Brain microvascular endothelial cell (primary cell): ENCODE data around the gene CDK5R1.
"Not testable (repeated sequence)": the region's sequence is repeated elsewhere in the genome, so short reads cannot be mapped to it uniquely, and the experiment has no call there.

Source experiments
- DNase-seq: peaks from one replicate; pipeline ENCODE4 v3.0.0-alpha.2; 2020
- H3K27ac ChIP-seq: fragments of 250-450 bp; sonication (Bioruptor Pico); 2 replicates; pipeline ENCODE4 v1.5.1; 2020; ENCODE audit warnings: mild to moderate bottlenecking, moderate library complexity
- H3K27me3 ChIP-seq: fragments of 250-450 bp; sonication (Bioruptor Pico); replicated peaks from 2 replicates; pipeline ENCODE4 v1.5.1; 2020; ENCODE audit warnings: mild to moderate bottlenecking
- H3K36me3 ChIP-seq: fragments of 250-450 bp; sonication (Bioruptor Pico); replicated peaks from 2 replicates; pipeline ENCODE4 v1.5.1; 2020; ENCODE audit warnings: mild to moderate bottlenecking
- H3K4me3 ChIP-seq: 2 replicates; pipeline ENCODE4 v1.5.1; 2011; ENCODE audit warnings: low read depth, mild to moderate bottlenecking, control low read depth, low read length, moderate library complexity
- CTCF ChIP-seq: IDR thresholded peaks from 2 replicates; pipeline ENCODE4 v1.5.1; 2011; ENCODE audit warnings: low read depth, mild to moderate bottlenecking, moderate library complexity, low read length, control low read depth, inconsistent platforms; ENCODE audit errors: missing control alignments
- in situ Hi-C: cut with HindIII; loops from 2 replicates; pipeline ENCODE4 v1.10.0; 2017; ENCODE audit warnings: low sequenced_read_pairs, low pct_ligation_motif_present

The CDK5R1 gene

GRCh38 chr17:32523017-32523680 lies 36.4 kb downstream of the CDK5R1 start:
- in situ Hi-C loops, result no loop called here
- H3K36me3 ChIP-seq, result no peaks in the 10 kb centered on the region
- no peak for DNase-seq
- no peak overlapping the region for H3K4me3 ChIP-seq
- no peaks in the 10 kb centered on the region for H3K27me3 ChIP-seq
- TF ChIP-seq CTCF, result no peak
- no peak overlapping the region for H3K27ac ChIP-seq

- no peak overlapping the region for H3K4me3 ChIP-seq
- no peak for DNase-seq
- no peak overlapping the region for H3K27ac ChIP-seq
- no peaks in the 10 kb centered on the region for H3K36me3 ChIP-seq
- in situ Hi-C loops, result no loop called here
- H3K27me3 ChIP-seq, result no peaks in the 10 kb centered on the region
- no peak for TF ChIP-seq CTCF
These were observed 37.2 kb downstream of the CDK5R1 start for GRCh38 chr17:32523827-32524552.

GRCh38 chr17:32524553-32524880 lies 37.7 kb downstream of the CDK5R1 start:
- in situ Hi-C loops, H3K27me3 ChIP-seq, H3K4me3 ChIP-seq, H3K27ac ChIP-seq, H3K36me3 ChIP-seq, DNase-seq: not testable (repeated sequence)

GRCh38 chr17:32525122-32525521 lies 38.3 kb downstream of the CDK5R1 start:
- peak; percentile 64 for DNase-seq

GRCh38 chr17:32527146-32527545 lies 40.4 kb downstream of the CDK5R1 start:
- Histone ChIP-seq H3K36me3 (no peaks in the 10 kb centered on the region), H3K27ac (no peak overlapping the region), H3K27me3 (no peaks in the 10 kb centered on the region), H3K4me3 (no peak overlapping the region)
- TF ChIP-seq CTCF, result no peak
- in situ Hi-C loops, result no loop called here
- DNase-seq, result no peak

More at GRCh38 chr17:32525122-32525521, 38.3 kb downstream of the CDK5R1 start:
- Histone ChIP-seq H3K27ac (no peak overlapping the region), H3K36me3 (no peaks in the 10 kb centered on the region), H3K27me3 (no peaks in the 10 kb centered on the region), H3K4me3 (no peak overlapping the region)
- TF ChIP-seq CTCF, result no peak
- in situ Hi-C loops, result no loop called here

- Histone ChIP-seq H3K27me3 (no peaks in the 10 kb centered on the region), H3K27ac (no peak overlapping the region), H3K36me3 (no peaks in the 10 kb centered on the region), H3K4me3 (no peak overlapping the region)
- in situ Hi-C loops, result no loop called here
- TF ChIP-seq CTCF, result no peak
- no peak for DNase-seq
These were observed 42.0 kb downstream of the CDK5R1 start for GRCh38 chr17:32528825-32529224.
